Liver (tissue), 9 donors: ENCODE measurements around the gene SATB2. TPM values are rescaled to one million over a fixed set of nuclear protein-coding genes. Genes with fewer than 3 reads are reported as not detected.

ENCODE experiments used
- DNase-seq: peaks from one replicate; pipeline ENCODE4 v3.0.0-alpha.2; 2017; ENCODE audit warnings: low spot score
- H3K27ac ChIP-seq, 2 donors: one replicate each; pipeline ENCODE4 v1.7.0; 2013; ENCODE audit warnings: inconsistent platforms in 2 of 2, low read length in 2 of 2, control low read depth in 1 of 2, low read depth in 1 of 2, mild to moderate bottlenecking in 1 of 2
- H3K27me3 ChIP-seq, 4 donors: one replicate each; pipeline versions ENCODE4 v1.6.1 to v1.7.0; 2013; ENCODE audit warnings: low read length in 3 of 4, inconsistent platforms in 1 of 4, mild to moderate bottlenecking in 1 of 4, moderate library complexity in 1 of 4; ENCODE audit not compliant: control insufficient read depth in 4 of 4, insufficient read depth in 4 of 4
- H3K36me3 ChIP-seq, 4 donors: one replicate each; pipeline versions ENCODE4 v1.6.1 to v1.7.0; 2013; ENCODE audit warnings: low read length in 3 of 4, mild to moderate bottlenecking in 3 of 4, low read depth in 1 of 4, moderate library complexity in 1 of 4; ENCODE audit not compliant: control insufficient read depth in 4 of 4, insufficient read depth in 3 of 4
- H3K4me1 ChIP-seq, 4 donors: one replicate each; pipeline versions ENCODE4 v1.6.1 to v1.7.0; 2013; ENCODE audit warnings: low read length in 3 of 4, mild to moderate bottlenecking in 3 of 4, moderate library complexity in 1 of 4; ENCODE audit not compliant: control insufficient read depth in 4 of 4, insufficient read depth in 4 of 4
- H3K4me3 ChIP-seq, 3 donors: one replicate each; pipeline versions ENCODE4 v1.6.1 to v1.7.0; 2013; ENCODE audit warnings: low read length in 3 of 3, control low read depth in 1 of 3, low read depth in 1 of 3, mild to moderate bottlenecking in 1 of 3
- H3K9ac ChIP-seq, 2 donors: one replicate each; pipeline ENCODE4 v1.7.0; 2013; ENCODE audit warnings: low read length in 2 of 2, mild to moderate bottlenecking in 2 of 2, moderate library complexity in 2 of 2, control low read depth in 1 of 2, low read depth in 1 of 2
- H3K9me3 ChIP-seq, 4 donors: one replicate each; pipeline versions ENCODE4 v1.6.1 to v1.7.0; 2013; ENCODE audit warnings: low read length in 3 of 4; ENCODE audit not compliant: control insufficient read depth in 4 of 4
- EGR1 ChIP-seq, 2 donors: IDR thresholded peaks; 2 replicates each; pipeline ENCODE4 v1.6.1; 2016 to 2018; ENCODE audit warnings: antibody characterized with exemption in 2 of 2, low read depth in 2 of 2
- FOXA1 ChIP-seq: IDR thresholded peaks from 2 replicates; pipeline ENCODE4 v1.6.1; 2016; ENCODE audit warnings: antibody characterized with exemption
- FOXA2 ChIP-seq: IDR thresholded peaks from 2 replicates; pipeline ENCODE4 v1.6.1; 2016; ENCODE audit warnings: antibody characterized with exemption
- GABPA ChIP-seq, 2 donors: IDR thresholded peaks in 1 of 2; conservative IDR thresholded peaks in 1 of 2; 2 replicates each; pipeline ENCODE4 v1.6.1; 2016; ENCODE audit warnings: antibody characterized with exemption in 2 of 2, mild to moderate bottlenecking in 1 of 2, moderate library complexity in 1 of 2
- HNF4A ChIP-seq, 2 donors: conservative IDR thresholded peaks; 2 replicates each; pipeline ENCODE4 v1.6.1; 2016; ENCODE audit warnings: antibody characterized with exemption in 2 of 2, mild to moderate bottlenecking in 2 of 2
- JUND ChIP-seq, 2 donors: IDR thresholded peaks; 2 replicates each; pipeline ENCODE4 v1.6.1; 2016; ENCODE audit warnings: antibody characterized with exemption in 2 of 2
- NR2F2 ChIP-seq: IDR thresholded peaks from 2 replicates; pipeline ENCODE4 v1.6.1; 2016; ENCODE audit warnings: antibody characterized with exemption
- RXRA ChIP-seq, 2 donors: IDR thresholded peaks; 2 replicates each; pipeline ENCODE4 v1.6.1; 2017 to 2018; ENCODE audit warnings: antibody characterized with exemption in 2 of 2, mild to moderate bottlenecking in 1 of 2
- TAF1 ChIP-seq: conservative IDR thresholded peaks from 2 replicates; pipeline ENCODE4 v1.6.1; 2016; ENCODE audit warnings: antibody characterized with exemption, mild to moderate bottlenecking
- YY1 ChIP-seq: IDR thresholded peaks from 2 replicates; pipeline ENCODE4 v1.6.1; 2016; ENCODE audit warnings: antibody characterized with exemption, mild to moderate bottlenecking
- WGBS: extraction: QIAGEN DNeasy Blood & Tissue Kit; methylation state at CpG from one replicate; pipeline ENCODE4 v1.1.7; 2013; 5-methylcytosine and 5-hydroxymethylcytosine counted together
- polyA plus RNA-seq, 2 donors: library from polyadenylated mRNA; stranded (reverse) in 1 of 2; unstranded in 1 of 2; fragments of 200-250 nt in 1 of 2; fragments of >200 nt in 1 of 2; fragmentation: Nextera tagmentation in 1 of 2; extraction: Ambion mirVana in 1 of 2; gene quantifications; one replicate each; pipeline versions ENCODE4 v1.2.1 to v1.2.3, GENCODE V29; 2013 to 2015
- total RNA-seq, 2 donors: library from RNA; depleted of rRNA; stranded (reverse); fragments of >200 nt; gene quantifications; one replicate each; pipeline ENCODE4 v1.2.3, GENCODE V29; 2014
- TF ChIP-seq, protein P1 (sequence below): IDR thresholded peaks from 2 replicates; pipeline ENCODE4 v1.6.1; 2016; ENCODE audit warnings: antibody characterized with exemption
- TF ChIP-seq, protein P2 (sequence below): fragments of 150-350 bp; IDR thresholded peaks from 2 replicates; pipeline ENCODE4 v1.5.1; 2017; ENCODE audit warnings: improper control_type of control experiment, low read depth, low read length; ENCODE audit not compliant: missing input control
- TF ChIP-seq, protein P3 (sequence below): IDR thresholded peaks from 2 replicates; pipeline ENCODE4 v1.6.1; 2016; ENCODE audit warnings: antibody characterized with exemption, mild to moderate bottlenecking
- TF ChIP-seq, protein P4 (sequence below): IDR thresholded peaks from 2 replicates; pipeline ENCODE4 v1.6.1; 2016; ENCODE audit warnings: antibody characterized with exemption
- TF ChIP-seq, protein P5 (sequence below): IDR thresholded peaks from 2 replicates; pipeline ENCODE4 v1.6.1; 2016; ENCODE audit warnings: antibody characterized with exemption
- donor health status: healthy.
- donor health status: healthy.
- donor health status: healthy.
- donor health status: healthy.
- donor health status: healthy.

Gene SATB2
- total and polyA plus RNA-seq, 4 donors, result 0.19 to 2.3 (median 0.91) TPM

DNA sequence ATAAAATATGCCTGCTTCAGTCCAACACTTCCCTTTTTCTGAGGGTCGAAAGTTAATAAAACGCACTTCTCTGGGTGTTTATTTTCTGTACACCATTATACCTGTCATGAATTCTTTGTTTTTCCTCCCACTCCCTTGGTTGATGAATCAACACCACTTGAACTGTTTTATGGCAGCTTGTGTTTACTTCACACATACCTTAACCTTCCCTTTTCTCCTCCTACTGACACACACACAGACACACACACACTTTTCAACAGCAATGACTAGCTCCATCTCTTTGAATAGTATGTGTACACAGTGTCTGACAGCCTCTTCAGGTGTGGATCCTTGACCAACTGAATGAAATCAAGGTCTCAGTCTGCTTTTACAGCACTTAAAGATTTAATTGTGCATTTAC is 91.3 kb downstream of the SATB2 start:
- no peak overlapping the region for H3K4me3 ChIP-seq
- no peak overlapping the region for H3K9ac ChIP-seq
- H3K27me3 ChIP-seq, result no peaks in the 10 kb centered on the region
- 75% methylated on average over 2 of the region's 2 CpGs for WGBS
- no peaks in the 10 kb centered on the region for H3K4me1 ChIP-seq
- no peaks in the 10 kb centered on the region for H3K9me3 ChIP-seq
- H3K36me3 ChIP-seq, result peaks cover 0 to 2% (median 0%) of the 10 kb centered on the region in 4 donors
- no peak for DNase-seq
- TF ChIP-seq, protein P1, sequence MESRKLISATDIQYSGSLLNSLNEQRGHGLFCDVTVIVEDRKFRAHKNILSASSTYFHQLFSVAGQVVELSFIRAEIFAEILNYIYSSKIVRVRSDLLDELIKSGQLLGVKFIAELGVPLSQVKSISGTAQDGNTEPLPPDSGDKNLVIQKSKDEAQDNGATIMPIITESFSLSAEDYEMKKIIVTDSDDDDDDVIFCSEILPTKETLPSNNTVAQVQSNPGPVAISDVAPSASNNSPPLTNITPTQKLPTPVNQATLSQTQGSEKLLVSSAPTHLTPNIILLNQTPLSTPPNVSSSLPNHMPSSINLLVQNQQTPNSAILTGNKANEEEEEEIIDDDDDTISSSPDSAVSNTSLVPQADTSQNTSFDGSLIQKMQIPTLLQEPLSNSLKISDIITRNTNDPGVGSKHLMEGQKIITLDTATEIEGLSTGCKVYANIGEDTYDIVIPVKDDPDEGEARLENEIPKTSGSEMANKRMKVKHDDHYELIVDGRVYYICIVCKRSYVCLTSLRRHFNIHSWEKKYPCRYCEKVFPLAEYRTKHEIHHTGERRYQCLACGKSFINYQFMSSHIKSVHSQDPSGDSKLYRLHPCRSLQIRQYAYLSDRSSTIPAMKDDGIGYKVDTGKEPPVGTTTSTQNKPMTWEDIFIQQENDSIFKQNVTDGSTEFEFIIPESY, result no peak
- TF ChIP-seq TAF1 (no peak), FOXA2 (no peak), JUND (IDR thresholded peaks at IDR 0.05) (no peak)
- TF ChIP-seq, protein P2, sequence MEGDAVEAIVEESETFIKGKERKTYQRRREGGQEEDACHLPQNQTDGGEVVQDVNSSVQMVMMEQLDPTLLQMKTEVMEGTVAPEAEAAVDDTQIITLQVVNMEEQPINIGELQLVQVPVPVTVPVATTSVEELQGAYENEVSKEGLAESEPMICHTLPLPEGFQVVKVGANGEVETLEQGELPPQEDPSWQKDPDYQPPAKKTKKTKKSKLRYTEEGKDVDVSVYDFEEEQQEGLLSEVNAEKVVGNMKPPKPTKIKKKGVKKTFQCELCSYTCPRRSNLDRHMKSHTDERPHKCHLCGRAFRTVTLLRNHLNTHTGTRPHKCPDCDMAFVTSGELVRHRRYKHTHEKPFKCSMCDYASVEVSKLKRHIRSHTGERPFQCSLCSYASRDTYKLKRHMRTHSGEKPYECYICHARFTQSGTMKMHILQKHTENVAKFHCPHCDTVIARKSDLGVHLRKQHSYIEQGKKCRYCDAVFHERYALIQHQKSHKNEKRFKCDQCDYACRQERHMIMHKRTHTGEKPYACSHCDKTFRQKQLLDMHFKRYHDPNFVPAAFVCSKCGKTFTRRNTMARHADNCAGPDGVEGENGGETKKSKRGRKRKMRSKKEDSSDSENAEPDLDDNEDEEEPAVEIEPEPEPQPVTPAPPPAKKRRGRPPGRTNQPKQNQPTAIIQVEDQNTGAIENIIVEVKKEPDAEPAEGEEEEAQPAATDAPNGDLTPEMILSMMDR, result no peak
- no peak overlapping the region for H3K27ac ChIP-seq

- TF ChIP-seq, protein P3, sequence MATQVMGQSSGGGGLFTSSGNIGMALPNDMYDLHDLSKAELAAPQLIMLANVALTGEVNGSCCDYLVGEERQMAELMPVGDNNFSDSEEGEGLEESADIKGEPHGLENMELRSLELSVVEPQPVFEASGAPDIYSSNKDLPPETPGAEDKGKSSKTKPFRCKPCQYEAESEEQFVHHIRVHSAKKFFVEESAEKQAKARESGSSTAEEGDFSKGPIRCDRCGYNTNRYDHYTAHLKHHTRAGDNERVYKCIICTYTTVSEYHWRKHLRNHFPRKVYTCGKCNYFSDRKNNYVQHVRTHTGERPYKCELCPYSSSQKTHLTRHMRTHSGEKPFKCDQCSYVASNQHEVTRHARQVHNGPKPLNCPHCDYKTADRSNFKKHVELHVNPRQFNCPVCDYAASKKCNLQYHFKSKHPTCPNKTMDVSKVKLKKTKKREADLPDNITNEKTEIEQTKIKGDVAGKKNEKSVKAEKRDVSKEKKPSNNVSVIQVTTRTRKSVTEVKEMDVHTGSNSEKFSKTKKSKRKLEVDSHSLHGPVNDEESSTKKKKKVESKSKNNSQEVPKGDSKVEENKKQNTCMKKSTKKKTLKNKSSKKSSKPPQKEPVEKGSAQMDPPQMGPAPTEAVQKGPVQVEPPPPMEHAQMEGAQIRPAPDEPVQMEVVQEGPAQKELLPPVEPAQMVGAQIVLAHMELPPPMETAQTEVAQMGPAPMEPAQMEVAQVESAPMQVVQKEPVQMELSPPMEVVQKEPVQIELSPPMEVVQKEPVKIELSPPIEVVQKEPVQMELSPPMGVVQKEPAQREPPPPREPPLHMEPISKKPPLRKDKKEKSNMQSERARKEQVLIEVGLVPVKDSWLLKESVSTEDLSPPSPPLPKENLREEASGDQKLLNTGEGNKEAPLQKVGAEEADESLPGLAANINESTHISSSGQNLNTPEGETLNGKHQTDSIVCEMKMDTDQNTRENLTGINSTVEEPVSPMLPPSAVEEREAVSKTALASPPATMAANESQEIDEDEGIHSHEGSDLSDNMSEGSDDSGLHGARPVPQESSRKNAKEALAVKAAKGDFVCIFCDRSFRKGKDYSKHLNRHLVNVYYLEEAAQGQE, result no peak
- TF ChIP-seq YY1 (no peak), GABPA (IDR thresholded peaks at IDR 0.05 in 1 of 2, conservative IDR thresholded peaks at IDR 0.05 in 1 of 2) (no peak), FOXA1 (no peak), RXRA (IDR thresholded peaks at IDR 0.05) (no peak), NR2F2 (no peak), TAF1 (no peak), FOXA2 (no peak), HNF4A (conservative IDR thresholded peaks at IDR 0.05) (no peak), EGR1 (IDR thresholded peaks at IDR 0.05; ENCODE audit: low read depth in 2 of 2) (no peak), JUND (IDR thresholded peaks at IDR 0.05) (no peak)
- TF ChIP-seq, protein P2, result no peak
- TF ChIP-seq, protein P4, sequence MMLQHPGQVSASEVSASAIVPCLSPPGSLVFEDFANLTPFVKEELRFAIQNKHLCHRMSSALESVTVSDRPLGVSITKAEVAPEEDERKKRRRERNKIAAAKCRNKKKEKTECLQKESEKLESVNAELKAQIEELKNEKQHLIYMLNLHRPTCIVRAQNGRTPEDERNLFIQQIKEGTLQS, result no peak
- TF ChIP-seq, protein P5, sequence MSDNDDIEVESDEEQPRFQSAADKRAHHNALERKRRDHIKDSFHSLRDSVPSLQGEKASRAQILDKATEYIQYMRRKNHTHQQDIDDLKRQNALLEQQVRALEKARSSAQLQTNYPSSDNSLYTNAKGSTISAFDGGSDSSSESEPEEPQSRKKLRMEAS, result no peak
- TF ChIP-seq, protein P1, result no peak
- Histone ChIP-seq H3K9ac (no peak overlapping the region), H3K4me1 (no peaks in the 10 kb centered on the region), H3K27me3 (no peaks in the 10 kb centered on the region), H3K4me3 (no peak overlapping the region), H3K27ac (no peak overlapping the region), H3K9me3 (no peaks in the 10 kb centered on the region), H3K36me3 (peaks cover 0 to 2% (median 0%) of the 10 kb centered on the region in 4 donors)
- DNase-seq, result no peak
- WGBS, result 61% methylated on average over 3 of the region's 3 CpGs
Observed at GRCh38 chr2:199364153-199364552, 93.6 kb downstream of the SATB2 start.
